H1 (cell line): ENCODE measurements around the gene IMPDH1. TPM values are rescaled to one million over a fixed set of nuclear protein-coding genes. Genes with fewer than 3 reads are reported as not detected.

Experiments used
- BCL11A ChIP-seq, 2 experiments: IDR thresholded peaks; one replicate each; pipeline ENCODE4 v1.6.1; 2011; ENCODE audit warnings: low read depth in 2 of 2, low read length in 2 of 2, mild to moderate bottlenecking in 2 of 2
- EZH2 ChIP-seq: fragments of 200-600 bp; sonication (generic); IDR thresholded peaks from 2 replicates; pipeline ENCODE4 v1.7.1; 2012; ENCODE audit warnings: low read depth, mild to moderate bottlenecking, moderate library complexity, low read length, inconsistent platforms; ENCODE audit not compliant: severe bottlenecking
- HDAC2 ChIP-seq, 2 experiments: fragments of 300-600 bp in 1 of 2; sonication (generic) in 1 of 2; IDR thresholded peaks; 2 replicates each; pipeline ENCODE4 v1.6.1; 2011 to 2012; ENCODE audit warnings: low read depth in 2 of 2, low read length in 2 of 2, mild to moderate bottlenecking in 2 of 2, moderate library complexity in 2 of 2, borderline replicate concordance in 1 of 2, inconsistent platforms in 1 of 2
- POLR2AphosphoS5 ChIP-seq: IDR thresholded peaks from 2 replicates; pipeline ENCODE4 v1.6.1; 2011; ENCODE audit warnings: low read depth, low read length
- RXRA ChIP-seq: IDR thresholded peaks from 2 replicates; pipeline ENCODE4 v1.6.1; 2011; ENCODE audit warnings: low read depth, mild to moderate bottlenecking, low read length, moderate library complexity; ENCODE audit not compliant: insufficient read depth
- SIN3A ChIP-seq, 2 experiments: IDR thresholded peaks in 1 of 2; conservative IDR thresholded peaks in 1 of 2; 2 replicates each; pipeline ENCODE4 v1.6.1; 2011 to 2012; ENCODE audit warnings: low read length in 2 of 2, improper control_type of control experiment in 1 of 2, low read depth in 1 of 2, mild to moderate bottlenecking in 1 of 2
- SRF ChIP-seq: IDR thresholded peaks from 2 replicates; pipeline ENCODE4 v1.6.1; 2011; ENCODE audit warnings: mild to moderate bottlenecking, low read depth, low read length, moderate library complexity
- TAF7 ChIP-seq: optimal IDR thresholded peaks from 2 replicates; pipeline ENCODE3; 2011; ENCODE audit warnings: low read depth, mild to moderate bottlenecking, inconsistent platforms, low read length, moderate library complexity, borderline replicate concordance
- polyA plus RNA-seq, 7 experiments: library from polyadenylated mRNA; depleted of rRNA in 3 of 7; stranded (reverse) in 5 of 7; unstranded in 2 of 7; fragments of >200 nt in 5 of 7; fragments of 200-250 nt in 2 of 7; gene quantifications; 1 replicate in 5 of 7; 2 replicates in 1 of 7; 4 replicates in 1 of 7; pipeline versions ENCODE4 v1.2.1 to v1.2.3, GENCODE V29; 2011 to 2013; ENCODE audit warnings: missing spikeins in 2 of 7, mixed read lengths in 2 of 7
- total RNA-seq: library from RNA; stranded (reverse); fragmentation: NEBNext Ultra II Directional; extraction: Animal tissue kit (Norgen Biotek cat#: 25700); gene quantifications from 2 replicates; pipeline ENCODE4 v1.2.1, GENCODE V29; 2021

The IMPDH1 gene
- total and polyA plus RNA-seq, 2 of the 8 experiments (the other 6 are each of a cell fraction or from before 2014, with no cell fraction given), result 45.8 TPM

DNA sequence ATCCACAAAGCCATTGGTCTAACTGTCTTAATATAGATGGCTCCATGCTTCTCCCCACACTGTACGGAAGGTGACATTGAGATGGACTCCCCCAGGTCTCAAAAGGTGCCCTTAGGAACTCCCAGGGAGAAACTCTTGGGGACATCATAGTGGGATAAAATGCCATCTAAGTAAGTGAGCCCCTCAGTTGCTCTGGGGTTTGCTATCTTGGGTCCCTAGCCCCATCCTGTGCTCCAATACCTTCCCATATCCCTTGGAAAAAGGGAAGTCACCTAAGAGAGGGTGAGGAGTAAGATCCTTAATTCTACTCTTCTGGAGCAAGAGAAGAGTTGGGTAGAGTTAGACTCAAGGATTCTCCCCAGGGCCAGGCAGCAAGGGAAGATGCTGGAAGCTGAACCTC is 56.2 kb downstream of the IMPDH1 start (continued):
- no peak for TF ChIP-seq POLR2AphosphoS5
- TF ChIP-seq SIN3A (conservative IDR thresholded peaks at IDR 0.05 in 1 of 2, IDR thresholded peaks at IDR 0.05 in 1 of 2; ENCODE audit: low read depth in 1 of 2, low read length in 2 of 2), result no peak
- no peak for TF ChIP-seq SRF
- TF ChIP-seq RXRA, result no peak
- TF ChIP-seq TAF7, result no peak
- no peak for TF ChIP-seq EZH2
- no peak for TF ChIP-seq BCL11A (IDR thresholded peaks at IDR 0.05; ENCODE audit: low read depth in 2 of 2, low read length in 2 of 2)
- no peak for TF ChIP-seq HDAC2 (IDR thresholded peaks at IDR 0.05; ENCODE audit: borderline replicate concordance in 1 of 2, low read depth in 2 of 2, low read length in 2 of 2)
